GM18498 (cell line): ENCODE data around the gene FLNB.

Experiments used
- ATAC-seq: cut with Tn5 transposase; IDR thresholded peaks from one replicate; pipeline ENCODE4 v1.9.1; 2021; ENCODE audit warnings: mild to moderate bottlenecking, moderate library complexity; ENCODE audit not compliant: unreplicated experiment

The FLNB gene

GRCh38 chr3:58009026-58009748, 965 bp downstream of the FLNB start:
- peak; percentile 6 for ATAC-seq

- ATAC-seq, result no peak
Measured at GRCh38 chr3:58009749-58010535, 1.7 kb downstream of the FLNB start.

DNA sequence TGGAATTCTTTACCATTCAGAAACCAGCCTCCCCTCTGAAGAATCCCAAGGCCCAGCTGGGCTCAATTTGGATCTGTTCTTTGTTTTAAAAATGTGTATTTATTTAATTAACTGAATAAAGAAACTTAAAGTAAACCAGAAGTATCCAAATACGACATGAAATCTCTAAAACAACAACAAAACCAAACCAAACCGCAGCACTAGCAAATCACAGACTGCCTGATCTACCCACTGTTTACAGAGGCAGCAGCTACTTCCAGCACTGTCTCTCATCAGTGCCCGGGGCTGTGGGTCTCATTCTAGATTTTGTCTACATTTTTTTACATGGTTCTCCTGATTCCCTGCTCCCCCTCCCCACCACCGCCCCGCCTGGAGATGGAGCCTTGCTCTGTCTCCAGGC, 2.3 kb downstream of the FLNB start:
- ATAC-seq, result no peak

- no peak for ATAC-seq
Measured at GRCh38 chr3:58011580-58011979, 3.4 kb downstream of the FLNB start.

DNA sequence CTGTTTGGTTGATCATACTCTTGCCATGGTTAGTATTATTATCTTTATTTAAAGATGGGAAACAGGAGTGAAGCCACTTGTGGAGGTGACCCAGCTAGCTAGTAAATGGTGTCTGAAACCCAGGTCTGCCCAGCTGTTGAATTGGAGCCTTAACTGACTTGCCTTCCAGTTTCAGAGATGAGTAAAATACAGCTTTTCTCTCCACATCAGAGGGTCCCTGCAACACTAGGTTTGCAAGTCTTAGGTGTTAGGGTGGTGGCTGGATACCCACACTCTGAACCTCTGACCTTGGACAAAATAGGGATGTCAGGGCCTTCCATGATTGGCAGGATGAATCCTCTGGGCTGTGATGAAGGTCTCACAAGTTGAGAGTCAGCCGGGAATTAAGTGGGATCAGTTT, 4.1 kb downstream of the FLNB start:
- ATAC-seq, result no peak

GRCh38 chr3:58013099-58013498, 4.9 kb downstream of the FLNB start:
- ATAC-seq, result no peak

GRCh38 chr3:58013973-58014649, 5.9 kb downstream of the FLNB start:
- ATAC-seq, result no peak

DNA sequence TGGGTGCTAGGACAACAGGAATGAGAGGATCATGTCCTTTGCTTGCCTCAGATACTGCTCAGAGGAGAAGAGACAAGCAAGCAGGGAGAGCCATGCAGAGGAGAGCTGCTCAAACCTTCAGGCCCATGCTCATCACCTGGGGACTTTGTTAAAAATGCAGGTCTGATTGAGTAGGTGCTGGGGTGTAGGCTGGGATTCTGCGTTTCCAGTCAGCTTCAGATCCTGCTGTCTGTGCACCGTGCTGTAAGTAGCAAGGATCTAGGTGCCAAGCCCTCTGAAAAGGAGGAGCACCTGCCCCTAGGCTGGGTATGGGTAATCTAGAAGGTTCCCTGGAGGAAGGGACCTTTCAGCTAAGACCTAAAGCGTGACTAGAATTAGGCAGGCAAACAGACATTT, 7.3 kb downstream of the FLNB start:
- ATAC-seq, result no peak

- no peak for ATAC-seq
Measured at GRCh38 chr3:58016710-58017109, 8.5 kb downstream of the FLNB start.

DNA sequence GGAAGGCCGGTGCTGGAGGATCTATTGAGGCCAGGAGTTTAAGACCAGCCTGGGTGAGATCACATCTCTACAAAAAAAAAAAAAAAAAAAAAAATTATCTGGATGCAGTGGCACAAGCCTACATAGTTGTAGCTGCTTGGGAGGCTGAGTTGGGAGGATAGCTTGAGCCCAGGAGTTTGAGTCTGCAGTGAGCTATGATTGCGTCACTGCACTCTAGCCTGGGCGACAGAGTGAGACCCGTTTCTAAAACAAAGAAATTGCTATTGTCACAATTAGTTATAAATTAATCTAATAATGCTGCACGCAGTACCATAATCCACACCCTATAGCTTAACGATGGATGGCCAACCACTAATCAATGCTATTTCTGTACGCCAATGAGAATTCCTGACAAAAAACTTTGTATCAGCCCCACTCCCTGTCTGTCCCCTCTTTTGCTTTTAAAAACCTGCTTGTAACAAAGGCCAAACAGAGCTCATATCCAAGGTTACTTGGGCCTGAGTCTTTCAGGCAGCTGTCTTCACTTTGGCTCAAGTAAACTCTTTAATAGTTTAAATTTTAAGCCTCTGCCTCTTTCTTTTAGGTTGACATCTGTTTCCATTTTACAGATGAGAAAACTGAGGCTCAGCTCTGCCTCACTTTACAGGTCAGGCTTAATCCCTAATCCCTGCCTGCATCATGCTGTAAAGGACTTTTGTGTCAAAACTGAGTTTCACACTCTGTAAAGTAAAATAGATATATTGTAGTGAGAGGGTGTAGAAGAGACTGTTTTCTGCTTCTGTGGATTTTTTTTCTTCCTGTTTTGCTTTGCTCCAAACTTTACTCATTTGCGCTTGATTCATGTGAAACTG, 10.9 kb downstream of the FLNB start:
- ATAC-seq, result no peak

- no peak for ATAC-seq
Measured at GRCh38 chr3:58020783-58021071, 12.5 kb downstream of the FLNB start.

DNA sequence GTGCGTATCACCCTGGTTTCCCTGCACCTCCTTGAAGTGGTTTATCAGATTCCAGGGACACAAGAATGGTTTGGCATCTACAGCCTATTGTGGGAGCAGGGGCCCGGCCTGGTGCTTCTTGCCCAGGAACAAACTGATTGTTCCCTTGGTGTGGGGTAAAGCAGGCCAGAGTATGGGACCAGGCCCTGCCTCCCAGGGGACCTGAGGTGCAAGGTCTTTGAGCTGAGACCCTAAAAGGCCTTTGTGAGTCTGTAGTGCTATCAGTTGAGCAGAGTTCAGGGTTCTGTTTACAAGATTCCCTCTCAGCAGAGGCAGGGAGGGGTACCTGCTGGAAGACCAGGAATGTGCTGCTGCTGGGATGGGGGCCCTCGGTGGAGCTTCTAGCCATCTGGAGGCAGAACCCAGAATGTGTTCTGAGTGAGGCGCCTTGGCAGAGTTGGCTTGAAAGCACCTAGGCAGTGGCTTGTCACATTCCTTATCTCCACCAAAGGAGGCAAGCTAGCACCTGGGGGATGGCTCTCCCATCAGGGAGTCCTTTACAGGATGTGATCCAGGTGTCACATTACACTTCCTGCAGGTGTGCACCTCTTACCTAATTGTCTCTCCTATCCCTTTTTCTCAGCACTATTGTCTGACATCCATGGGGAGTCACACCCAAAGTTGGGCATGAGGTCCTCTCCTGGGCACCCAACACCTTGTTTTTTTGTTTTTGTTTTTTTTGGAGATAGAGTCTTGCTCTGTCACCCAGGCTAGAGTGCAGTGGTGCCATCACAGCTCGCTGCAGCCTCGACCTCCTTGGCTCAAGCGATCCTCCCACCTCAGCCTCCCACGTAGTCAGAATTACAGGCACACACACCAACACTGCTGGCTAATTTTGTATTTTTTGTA, 13.1 kb downstream of the FLNB start:
- ATAC-seq, result no peak

DNA sequence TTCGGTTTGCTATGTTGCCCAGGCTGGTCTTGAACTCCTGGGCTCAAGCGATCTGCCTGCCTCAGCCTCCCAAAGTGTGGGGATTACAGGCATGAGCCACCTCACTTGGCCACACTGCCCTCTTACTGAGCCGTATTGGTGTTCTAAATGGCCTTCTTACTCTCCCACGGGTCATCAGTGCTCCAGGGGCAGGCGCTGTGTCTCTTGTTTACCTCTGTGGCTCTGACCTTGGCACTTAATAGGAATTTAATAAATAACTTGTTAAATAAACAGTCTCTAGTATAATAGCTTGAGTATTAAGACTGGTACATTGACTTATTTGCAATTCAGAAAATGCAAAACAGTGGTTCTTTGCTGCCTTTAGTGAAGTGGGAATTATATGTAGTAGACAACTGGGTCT, 13.7 kb downstream of the FLNB start:
- ATAC-seq, result no peak

- ATAC-seq, result no peak
Measured at GRCh38 chr3:58022490-58022889, 14.3 kb downstream of the FLNB start.

DNA sequence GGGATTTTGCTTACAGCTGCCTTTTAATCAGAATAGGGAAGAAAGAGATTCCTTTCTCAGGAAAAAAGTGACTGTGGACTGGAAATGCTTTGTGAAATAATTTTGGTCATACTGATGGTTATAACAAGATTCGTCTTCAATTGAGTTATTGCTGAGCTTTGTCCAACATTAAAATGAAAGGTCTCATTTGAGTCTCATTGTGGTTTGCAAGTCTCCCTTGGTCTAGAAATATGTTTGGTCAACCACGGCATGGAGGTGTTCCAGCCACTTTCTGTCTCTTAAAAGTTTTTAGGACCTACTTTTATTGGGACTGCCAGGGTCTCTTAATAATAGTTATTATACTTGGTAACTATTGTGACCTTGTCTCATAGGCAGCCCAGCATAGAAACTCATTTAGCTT, 15.3 kb downstream of the FLNB start:
- no peak for ATAC-seq

GRCh38 chr3:58025406-58025805, 17.2 kb downstream of the FLNB start:
- ATAC-seq, result no peak

DNA sequence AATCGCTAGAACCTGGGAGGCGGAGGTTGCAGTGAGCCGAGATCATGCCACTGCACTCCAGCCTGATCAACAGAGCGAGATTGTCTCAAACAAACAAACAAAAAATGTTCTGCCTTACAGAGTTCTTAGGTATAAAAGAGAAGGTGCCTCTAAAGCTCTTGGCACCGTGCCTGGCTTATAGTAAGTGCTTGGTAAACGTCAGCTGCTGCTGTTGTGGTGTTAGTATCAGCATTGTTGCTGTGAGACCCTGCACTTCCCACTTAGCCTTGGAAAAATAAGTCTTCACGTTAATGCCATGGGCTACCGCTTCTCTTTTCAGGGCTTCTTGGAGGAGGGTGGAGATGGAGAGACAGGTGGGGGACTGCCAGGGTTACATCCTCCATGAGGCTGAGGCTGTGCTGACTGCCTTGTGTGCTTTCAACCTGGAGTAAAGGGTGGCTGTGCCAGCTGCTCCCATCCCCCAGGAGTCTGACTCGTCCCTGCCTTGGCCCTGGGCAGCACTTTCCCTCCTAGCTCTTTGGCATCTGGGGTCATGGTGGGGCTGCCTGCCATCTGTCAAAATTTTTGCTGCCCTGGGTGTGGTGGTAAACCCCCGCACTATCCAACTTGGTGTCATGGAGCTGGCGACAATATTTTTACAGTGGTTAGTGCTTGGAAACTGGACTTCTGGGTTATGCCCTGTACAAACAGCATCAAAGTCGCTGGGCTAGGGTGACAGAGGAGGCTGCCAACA, 17.8 kb downstream of the FLNB start:
- ATAC-seq, result no peak

DNA sequence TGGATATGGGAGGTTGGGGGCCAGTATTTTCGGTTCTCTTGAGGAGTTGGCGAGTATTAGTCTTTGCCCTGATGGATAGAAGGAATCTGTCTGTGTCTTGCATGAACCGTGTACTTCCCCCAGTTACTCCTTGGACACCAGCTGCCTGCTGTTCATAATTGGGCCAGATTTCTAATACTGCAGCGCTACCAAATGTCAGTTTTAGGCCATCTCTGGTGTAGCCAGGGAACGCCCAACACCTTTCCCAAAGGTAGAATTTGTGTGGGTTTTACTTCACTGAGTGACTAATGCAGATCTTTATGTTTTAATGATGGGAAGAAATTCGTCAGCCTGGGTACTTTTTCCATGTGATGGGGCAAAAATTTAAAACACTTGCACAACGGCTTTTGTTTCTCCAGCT, 18.4 kb downstream of the FLNB start:
- ATAC-seq, result no peak

DNA sequence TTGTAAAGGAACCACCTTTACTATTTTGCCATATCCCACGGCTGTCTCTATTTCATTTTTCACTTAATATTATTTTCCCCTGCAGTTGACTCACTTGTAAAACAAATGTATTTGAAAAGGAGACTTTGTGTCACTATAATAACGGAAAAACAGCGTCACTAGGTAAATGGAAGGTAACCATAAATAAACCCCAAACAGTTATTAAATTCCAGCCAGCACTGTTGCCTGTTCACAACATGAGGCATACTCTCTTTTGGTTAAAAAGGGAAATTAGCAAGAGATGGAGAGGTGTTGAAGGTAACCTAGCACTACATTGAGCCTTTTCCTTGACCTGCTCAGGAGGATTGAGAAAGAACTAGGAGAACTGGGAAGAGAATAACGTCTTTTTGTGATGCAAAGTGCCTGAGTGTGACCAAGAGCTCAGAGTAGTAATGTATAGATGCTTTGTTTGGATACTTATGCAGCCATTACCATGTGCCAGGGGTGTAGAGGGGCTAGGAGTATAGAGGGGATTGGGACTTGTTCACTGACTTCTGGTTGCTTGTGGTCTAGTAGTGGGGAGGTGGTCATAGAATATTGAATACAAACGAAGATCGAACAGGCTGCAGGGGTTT, 19.6 kb downstream of the FLNB start:
- ATAC-seq, result no peak
